ENCODE measurements around the gene PTPRM.

The PTPRM gene

GRCh38 chr18:8301427-8302172 lies 734.5 kb downstream of the PTPRM start:
- DNase-seq: peak; percentile 64 to 84

DNA sequence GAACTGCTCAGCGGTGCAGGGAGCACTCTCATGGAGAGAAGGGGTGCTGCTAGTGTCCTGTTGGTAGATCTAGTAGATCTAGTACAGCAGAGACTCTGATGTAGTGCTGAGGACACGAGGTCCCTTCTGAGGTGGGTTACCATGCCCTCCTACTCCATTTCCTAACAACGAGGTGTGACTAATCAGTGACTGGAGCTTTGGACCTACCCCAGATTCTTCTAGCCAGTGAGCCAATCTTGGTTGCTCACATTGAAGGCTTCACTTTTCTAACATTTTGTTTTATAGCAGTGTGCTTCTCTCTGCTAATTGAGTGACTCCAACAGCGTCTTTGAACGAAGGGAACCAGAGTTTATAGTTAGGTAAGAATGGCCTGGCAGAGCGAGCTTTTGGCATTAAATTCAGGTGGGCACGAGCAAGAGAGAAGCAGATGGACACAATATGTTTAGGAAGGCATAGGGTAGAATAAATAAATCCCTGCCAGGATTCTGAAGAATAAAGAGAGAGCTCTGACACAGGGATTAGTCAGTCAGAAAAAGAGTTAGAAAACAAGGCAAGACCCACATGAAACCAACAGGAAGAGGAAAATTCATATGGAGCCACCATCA lies 736.1 kb downstream of the PTPRM start:
- no peak for DNase-seq

GRCh38 chr18:8307960-8308359 lies 740.8 kb downstream of the PTPRM start:
- DNase-seq: no peak

- no peak for DNase-seq
Measured at GRCh38 chr18:8313043-8313442, 745.9 kb downstream of the PTPRM start.

DNA sequence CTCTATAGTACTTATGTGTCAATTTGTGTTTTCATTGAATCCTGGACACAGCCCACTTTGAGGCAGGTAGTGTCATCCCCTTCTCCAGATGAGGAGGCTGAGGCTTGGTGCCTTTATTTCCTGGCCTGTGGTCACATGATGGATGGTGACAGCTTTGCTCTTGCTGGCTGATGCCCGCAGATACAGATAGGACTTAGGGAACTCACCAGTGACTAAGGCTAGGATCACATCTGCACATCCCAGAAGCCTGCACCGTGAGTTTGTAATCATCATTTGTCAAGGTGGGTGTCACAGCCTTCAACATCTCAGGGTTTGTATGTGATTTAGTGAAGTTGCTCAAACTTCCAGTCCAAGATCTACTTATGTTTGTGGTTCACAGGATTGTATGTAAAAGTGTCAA lies 747.0 kb downstream of the PTPRM start:
- no peak for DNase-seq

- no peak for DNase-seq
Measured at GRCh38 chr18:8319798-8320489, 752.8 kb downstream of the PTPRM start.

DNA sequence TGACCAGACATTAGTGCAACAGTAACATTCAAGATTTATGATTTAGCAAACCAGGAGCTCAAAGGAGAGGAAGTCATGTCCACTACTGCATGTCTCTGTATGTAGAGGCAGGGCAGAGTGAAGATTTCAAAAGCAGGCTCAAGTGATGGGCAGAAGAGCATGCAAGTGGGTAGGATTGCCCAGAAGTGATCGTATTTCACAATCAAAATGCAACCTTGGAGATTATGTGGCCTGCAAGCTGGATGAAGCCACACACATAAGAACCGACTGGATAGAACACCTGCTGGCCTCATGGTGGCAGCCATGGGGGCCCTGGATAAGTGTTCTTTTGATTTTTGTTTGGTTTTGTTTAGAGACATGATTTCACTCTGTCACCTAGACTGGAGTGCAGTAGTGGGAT lies 755.4 kb downstream of the PTPRM start:
- no peak for DNase-seq

GRCh38 chr18:8324343-8325065 lies 757.4 kb downstream of the PTPRM start:
- DNase-seq: no peak

- no peak for DNase-seq
Measured at GRCh38 chr18:8326763-8327394, 759.8 kb downstream of the PTPRM start.

- no peak for DNase-seq
Measured at GRCh38 chr18:8328126-8328525, 761.0 kb downstream of the PTPRM start.

DNA sequence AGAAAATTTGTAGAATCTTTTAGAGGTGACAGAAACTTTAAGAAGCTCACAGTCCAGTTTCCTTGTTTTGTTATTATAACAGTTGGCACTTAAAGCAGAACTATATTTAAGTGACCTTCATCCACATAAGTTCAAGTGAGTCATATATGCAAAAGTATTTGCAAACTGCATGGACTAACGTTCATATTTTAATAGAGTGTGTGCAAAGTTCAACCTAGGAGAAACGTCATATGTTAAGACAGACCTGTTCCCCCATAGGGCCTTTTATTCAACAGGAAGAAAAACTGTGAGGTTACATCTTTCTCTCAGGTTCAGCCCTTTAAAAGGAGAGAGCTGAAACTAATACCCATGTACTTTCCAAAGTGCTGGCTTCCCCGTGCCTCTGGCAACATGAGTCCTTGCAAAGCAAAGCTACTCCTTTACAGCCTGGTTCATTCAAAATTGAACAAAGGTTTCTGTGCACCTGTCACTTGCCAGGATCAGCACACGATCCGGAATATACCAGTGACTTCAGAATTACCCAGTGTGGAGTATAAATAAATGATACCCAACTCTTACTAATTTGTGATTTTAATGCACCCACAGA lies 762.2 kb downstream of the PTPRM start:
- DNase-seq: no peak

GRCh38 chr18:8330575-8330974 lies 763.5 kb downstream of the PTPRM start:
- no peak for DNase-seq

DNA sequence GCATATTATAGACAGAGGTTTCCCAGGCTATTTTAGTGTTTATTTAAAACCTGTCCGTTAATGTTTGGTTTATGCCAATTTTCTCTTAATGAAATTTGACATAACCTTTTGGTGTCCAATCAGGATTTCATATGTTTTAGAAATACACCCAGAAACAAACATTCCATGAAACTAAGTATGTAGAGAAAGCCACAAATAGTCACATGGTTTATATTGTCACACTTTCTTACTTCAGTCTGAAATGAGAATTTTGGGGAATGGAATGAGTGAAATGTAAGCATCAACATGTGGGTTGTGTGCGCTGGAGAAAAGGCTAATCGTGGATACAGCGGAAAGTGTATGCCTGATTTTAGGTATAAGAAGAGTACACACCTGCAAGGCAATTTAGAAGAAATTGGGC lies 765.2 kb downstream of the PTPRM start:
- no peak for DNase-seq

- DNase-seq: peak in 1 of 2 experiments; percentile 10
Measured at GRCh38 chr18:8333961-8334360, 766.8 kb downstream of the PTPRM start.

DNA sequence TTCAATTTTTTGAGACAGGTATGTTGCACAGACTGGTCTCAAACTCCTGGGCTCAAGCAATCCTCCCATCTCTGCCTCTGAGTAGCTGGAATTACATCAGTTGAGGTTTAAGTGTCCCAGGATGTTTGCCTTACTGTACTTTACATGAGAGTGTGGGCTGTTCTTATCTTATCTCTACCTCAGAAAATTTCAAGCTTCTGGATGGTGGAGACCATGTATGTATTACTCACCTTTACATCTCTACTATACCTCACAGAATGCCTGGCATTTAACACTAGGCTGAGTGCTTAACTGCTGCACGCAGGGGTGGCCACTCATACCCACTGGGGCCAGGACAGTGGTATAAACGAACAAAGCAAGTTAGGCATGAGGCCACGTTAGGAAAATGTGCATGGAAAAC lies 770.1 kb downstream of the PTPRM start:
- DNase-seq: no peak

GRCh38 chr18:8339210-8339609 lies 772.1 kb downstream of the PTPRM start:
- peak in 1 of 2 experiments; percentile 22 for DNase-seq

- no peak for DNase-seq
Measured at GRCh38 chr18:8339952-8340351, 772.8 kb downstream of the PTPRM start.

DNA sequence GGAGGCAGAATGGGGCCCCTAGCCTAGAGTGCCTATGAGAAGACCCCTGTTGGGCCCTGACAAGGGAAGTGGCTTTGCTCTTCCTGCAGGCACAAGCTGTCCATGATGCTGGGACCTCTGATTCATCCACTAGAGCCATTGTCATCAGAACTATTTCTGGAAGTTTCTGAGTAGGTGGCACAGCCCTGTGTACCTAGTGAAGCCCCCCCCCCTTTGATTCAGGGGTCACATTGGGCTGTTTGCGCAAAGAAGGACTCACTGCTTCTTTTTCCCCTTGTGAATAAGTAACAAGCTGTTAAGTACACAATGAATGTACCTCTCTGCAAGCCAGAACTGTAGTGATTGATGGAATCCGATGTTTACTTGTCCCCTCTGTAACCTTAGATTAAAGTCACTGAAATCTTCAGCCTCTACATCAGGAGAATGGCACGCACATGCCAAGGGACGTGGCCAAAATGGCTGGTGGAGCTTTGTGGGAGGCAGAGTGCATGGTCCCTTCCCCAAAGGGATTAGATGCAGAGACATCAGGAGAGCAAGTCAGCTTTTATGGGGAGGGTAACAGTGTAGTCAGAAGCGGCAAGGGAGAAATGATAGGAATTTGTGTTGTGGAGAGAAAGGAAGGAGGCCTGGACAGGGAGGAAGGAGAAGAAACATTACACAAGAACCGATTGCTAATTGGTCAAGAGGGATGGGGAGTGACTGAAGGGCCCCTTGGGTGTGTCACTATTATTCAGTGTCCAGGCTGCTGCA lies 774.5 kb downstream of the PTPRM start:
- DNase-seq: no peak

- DNase-seq: peak; percentile 86 to 98
Measured at GRCh38 chr18:8348051-8348720, 781.1 kb downstream of the PTPRM start.

- no peak for DNase-seq
Measured at GRCh38 chr18:8349608-8350323, 782.6 kb downstream of the PTPRM start.

- no peak for DNase-seq
Measured at GRCh38 chr18:8350628-8351027, 783.5 kb downstream of the PTPRM start.

All from NCI-H2081 (cell line).